ENCODE results near the gene ATXN1.

- no peak for TF ChIP-seq CTCF (IDR thresholded peaks at IDR 0.05)
- no peak for TF ChIP-seq MYC (IDR thresholded peaks at IDR 0.05; ENCODE audit: borderline replicate concordance, low read length)
- no peak for TF ChIP-seq POLR2AphosphoS2 (conservative IDR thresholded peaks at IDR 0.05; ENCODE audit: low read length)
- no peak for TF ChIP-seq JUN (IDR thresholded peaks at IDR 0.05)
- no peak for TF ChIP-seq NFE2L2 (conservative IDR thresholded peaks at IDR 0.05; ENCODE audit: low read length)
- no peak for TF ChIP-seq USF2 (IDR thresholded peaks at IDR 0.05)
These were observed 411.7 kb downstream of the ATXN1 start for GRCh38 chr6:16349544-16349943.
